ENCODE results near the gene TUBA4B.

GRCh38 chr2:219207134-219207883 lies 45.7 kb upstream of the TUBA4B start:
- TF ChIP-seq CTCF (IDR thresholded peaks at IDR 0.05), result no peak
- TF ChIP-seq POLR2A (IDR thresholded peaks at IDR 0.05), result peak in 1 of 2 donors; percentile 28
